SK-N-MC (cell line): ENCODE results near the gene SNRNP48.

Source experiments
- DNase-seq: peaks from one replicate; pipeline ENCODE4 v3.0.0-alpha.2; 2011; ENCODE audit warnings: low read depth, low spot score
- H3K27ac ChIP-seq: fragments of 200-600 bp; sonication (generic); 2 replicates; pipeline ENCODE4 v1.5.1; 2016; ENCODE audit warnings: mixed run types
- H3K36me3 ChIP-seq: fragments of 200-600 bp; sonication (generic); 2 replicates; pipeline ENCODE4 v1.6.1; 2017; ENCODE audit warnings: antibody characterized with exemption, low read length, mixed read lengths; ENCODE audit not compliant: insufficient read depth
- H3K4me3 ChIP-seq: fragments of 200-600 bp; sonication (generic); 2 replicates; pipeline ENCODE4 v1.5.1; 2016
- H3K9ac ChIP-seq: fragments of 200-600 bp; sonication (generic); 2 replicates; pipeline ENCODE4 v1.8.0; 2017; ENCODE audit warnings: mixed run types, mixed read lengths; ENCODE audit not compliant: insufficient read length
- H3K9me3 ChIP-seq: fragments of 200-600 bp; sonication (generic); 2 replicates; pipeline ENCODE4 v1.6.1; 2017; ENCODE audit warnings: low read depth, mild to moderate bottlenecking, antibody characterized with exemption, low read length, moderate library complexity, mixed read lengths
- EZH2 ChIP-seq: fragments of 200-600 bp; sonication (generic); IDR thresholded peaks from one replicate; pipeline ENCODE4 v1.6.1; 2017; ENCODE audit warnings: antibody characterized with exemption
- FOXP2 ChIP-seq: optimal IDR thresholded peaks from 2 replicates; pipeline ENCODE3; 2011; ENCODE audit warnings: mild to moderate bottlenecking, moderate library complexity; ENCODE audit not compliant: insufficient read depth; ENCODE audit errors: extremely low read length, control extremely low read depth
- POLR2AphosphoS5 ChIP-seq: IDR thresholded peaks from 2 replicates; pipeline ENCODE4 v1.6.1; 2012; ENCODE audit warnings: mild to moderate bottlenecking, low read depth, low read length, borderline replicate concordance

SNRNP48 gene

GRCh38 chr6:7556394-7557106, 33.4 kb upstream of the SNRNP48 start:
- Histone ChIP-seq H3K9me3 (no peaks in the 10 kb centered on the region), H3K4me3 (no peak overlapping the region), H3K36me3 (no peaks in the 10 kb centered on the region), H3K27ac (no peak overlapping the region), H3K9ac (no peak overlapping the region)
- DNase-seq, result no peak
- no peak for TF ChIP-seq FOXP2
- TF ChIP-seq EZH2, result no peak
- no peak for TF ChIP-seq POLR2AphosphoS5

- Histone ChIP-seq H3K27ac (no peak overlapping the region), H3K9me3 (no peaks in the 10 kb centered on the region), H3K4me3 (no peak overlapping the region), H3K36me3 (no peaks in the 10 kb centered on the region), H3K9ac (no peak overlapping the region)
- TF ChIP-seq POLR2AphosphoS5, result no peak
- no peak for TF ChIP-seq EZH2
- TF ChIP-seq FOXP2, result no peak
- DNase-seq, result no peak
Measured at GRCh38 chr6:7557652-7558051, 32.3 kb upstream of the SNRNP48 start.

- H3K27ac ChIP-seq, result no peak overlapping the region
- H3K9ac ChIP-seq, result no peak overlapping the region
- DNase-seq, result no peak
- no peak overlapping the region for H3K4me3 ChIP-seq
- H3K9me3 ChIP-seq, result no peaks in the 10 kb centered on the region
- no peak for TF ChIP-seq POLR2AphosphoS5
- TF ChIP-seq FOXP2, result no peak
- TF ChIP-seq EZH2, result no peak
- H3K36me3 ChIP-seq, result no peaks in the 10 kb centered on the region
Measured at GRCh38 chr6:7558781-7559180, 31.2 kb upstream of the SNRNP48 start.

GRCh38 chr6:7559196-7559595, 30.8 kb upstream of the SNRNP48 start:
- no peak for DNase-seq
- Histone ChIP-seq H3K27ac (no peak overlapping the region), H3K9ac (no peak overlapping the region), H3K36me3 (no peaks in the 10 kb centered on the region), H3K9me3 (no peaks in the 10 kb centered on the region), H3K4me3 (no peak overlapping the region)
- TF ChIP-seq EZH2 (no peak), POLR2AphosphoS5 (no peak), FOXP2 (no peak)

GRCh38 chr6:7559651-7560385, 30.2 kb upstream of the SNRNP48 start:
- no peak for TF ChIP-seq EZH2
- no peak for TF ChIP-seq FOXP2
- TF ChIP-seq POLR2AphosphoS5, result no peak
- Histone ChIP-seq H3K4me3 (no peak overlapping the region), H3K27ac (no peak overlapping the region), H3K9me3 (no peaks in the 10 kb centered on the region), H3K36me3 (no peaks in the 10 kb centered on the region), H3K9ac (no peak overlapping the region)
- no peak for DNase-seq

GRCh38 chr6:7561153-7561964, 28.6 kb upstream of the SNRNP48 start:
- Histone ChIP-seq H3K9me3 (no peaks in the 10 kb centered on the region), H3K27ac (no peak overlapping the region), H3K9ac (no peak overlapping the region), H3K4me3 (no peak overlapping the region), H3K36me3 (peaks cover 4% of the 10 kb centered on the region; the same call in 1 of the 2 replicates)
- no peak for TF ChIP-seq POLR2AphosphoS5
- no peak for TF ChIP-seq FOXP2
- TF ChIP-seq EZH2, result no peak
- DNase-seq, result no peak

GRCh38 chr6:7562769-7563168, 27.2 kb upstream of the SNRNP48 start:
- TF ChIP-seq FOXP2, result no peak
- TF ChIP-seq POLR2AphosphoS5, result no peak
- no peak for TF ChIP-seq EZH2
- Histone ChIP-seq H3K27ac (no peak overlapping the region), H3K4me3 (no peak overlapping the region), H3K36me3 (peaks cover 18% of the 10 kb centered on the region), H3K9ac (no peak overlapping the region), H3K9me3 (no peaks in the 10 kb centered on the region)
- no peak for DNase-seq

- H3K36me3 ChIP-seq, result peaks cover 33% of the 10 kb centered on the region
- H3K4me3 ChIP-seq, result no peak overlapping the region
- H3K9me3 ChIP-seq, result no peaks in the 10 kb centered on the region
- TF ChIP-seq POLR2AphosphoS5 (no peak), EZH2 (no peak), FOXP2 (no peak)
- no peak overlapping the region for H3K27ac ChIP-seq
- DNase-seq, result no peak
- no peak overlapping the region for H3K9ac ChIP-seq
Measured at GRCh38 chr6:7566107-7566506, 23.9 kb upstream of the SNRNP48 start.
